Activated CD4-positive, CD25-positive, alpha-beta regulatory T cell treated with anti-CD3 and anti-CD28 coated beads, Interleukin-2, amount 50 U/mL, for 24 hours (primary cell): Measurements from ENCODE around the gene ZNF608.

Source experiments
- ATAC-seq, 2 donors: fragments of 150-1000 bp; cut with Tn5 transposase; one replicate each; pipeline ENCODE4 v1.10.0; 2021; ENCODE audit warnings: mild to moderate bottlenecking in 1 of 2, moderate library complexity in 1 of 2

Gene ZNF608

GRCh38 chr5:124752854-124753720, 6.6 kb upstream of the ZNF608 start:
- no peak for ATAC-seq

GRCh38 chr5:124751031-124751430, 4.6 kb upstream of the ZNF608 start:
- no peak for ATAC-seq

GRCh38 chr5:124748687-124749594, 2.5 kb upstream of the ZNF608 start:
- peak; percentile 38 to 55 for ATAC-seq

- peak in 1 of 2 donors; percentile 57 for ATAC-seq
These were observed 1.6 kb upstream of the ZNF608 start for GRCh38 chr5:124747791-124748686.

- ATAC-seq: peak in 1 of 2 donors; percentile 28
These were observed 714 bp upstream of the ZNF608 start for GRCh38 chr5:124746916-124747790.

GRCh38 chr5:124745007-124745927, 1.2 kb downstream of the ZNF608 start:
- ATAC-seq: no peak

- no peak for ATAC-seq
These were observed 2.1 kb downstream of the ZNF608 start for GRCh38 chr5:124744170-124744971.

GRCh38 chr5:124743602-124744169, 2.8 kb downstream of the ZNF608 start:
- ATAC-seq: no peak

- no peak for ATAC-seq
These were observed 3.3 kb downstream of the ZNF608 start for GRCh38 chr5:124742983-124743601.

GRCh38 chr5:124742521-124742920, 3.9 kb downstream of the ZNF608 start:
- no peak for ATAC-seq

GRCh38 chr5:124741711-124742496, 4.5 kb downstream of the ZNF608 start:
- ATAC-seq: no peak

GRCh38 chr5:124740991-124741583, 5.4 kb downstream of the ZNF608 start:
- no peak for ATAC-seq

- no peak for ATAC-seq
These were observed 6.4 kb downstream of the ZNF608 start for GRCh38 chr5:124740071-124740470.

- ATAC-seq: no peak
These were observed 6.8 kb downstream of the ZNF608 start for GRCh38 chr5:124739634-124740025.

GRCh38 chr5:124738681-124739633, 7.5 kb downstream of the ZNF608 start:
- no peak for ATAC-seq

GRCh38 chr5:124737651-124738050, 8.8 kb downstream of the ZNF608 start:
- no peak for ATAC-seq
